A549 (cell line): ENCODE results near the gene LIN37.

ENCODE experiments used
- POLR2A ChIP-seq: IDR thresholded peaks from 2 replicates; pipeline ENCODE4 v1.6.1; 2012; ENCODE audit warnings: mild to moderate bottlenecking, low read length
- TF ChIP-seq, protein P1 (sequence below): fragments of >200 bp; sonication (Bioruptor Twin); formaldehyde crosslinking; IDR thresholded peaks from 3 replicates; pipeline ENCODE4 v1.5.1; 2016

GRCh38 chr19:35755550-35756376 lies 7.4 kb downstream of the LIN37 start:
- TF ChIP-seq, protein P1, sequence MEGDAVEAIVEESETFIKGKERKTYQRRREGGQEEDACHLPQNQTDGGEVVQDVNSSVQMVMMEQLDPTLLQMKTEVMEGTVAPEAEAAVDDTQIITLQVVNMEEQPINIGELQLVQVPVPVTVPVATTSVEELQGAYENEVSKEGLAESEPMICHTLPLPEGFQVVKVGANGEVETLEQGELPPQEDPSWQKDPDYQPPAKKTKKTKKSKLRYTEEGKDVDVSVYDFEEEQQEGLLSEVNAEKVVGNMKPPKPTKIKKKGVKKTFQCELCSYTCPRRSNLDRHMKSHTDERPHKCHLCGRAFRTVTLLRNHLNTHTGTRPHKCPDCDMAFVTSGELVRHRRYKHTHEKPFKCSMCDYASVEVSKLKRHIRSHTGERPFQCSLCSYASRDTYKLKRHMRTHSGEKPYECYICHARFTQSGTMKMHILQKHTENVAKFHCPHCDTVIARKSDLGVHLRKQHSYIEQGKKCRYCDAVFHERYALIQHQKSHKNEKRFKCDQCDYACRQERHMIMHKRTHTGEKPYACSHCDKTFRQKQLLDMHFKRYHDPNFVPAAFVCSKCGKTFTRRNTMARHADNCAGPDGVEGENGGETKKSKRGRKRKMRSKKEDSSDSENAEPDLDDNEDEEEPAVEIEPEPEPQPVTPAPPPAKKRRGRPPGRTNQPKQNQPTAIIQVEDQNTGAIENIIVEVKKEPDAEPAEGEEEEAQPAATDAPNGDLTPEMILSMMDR, result no peak
- TF ChIP-seq POLR2A, result peak; percentile 17; the same call in 1 of the 2 replicates
